GM19351 (cell line): ENCODE results near the gene TOX2.

Source experiments
- ATAC-seq: cut with Tn5 transposase; IDR thresholded peaks from one replicate; pipeline ENCODE4 v1.9.1; 2021; ENCODE audit warnings: mild to moderate bottlenecking, moderate library complexity; ENCODE audit not compliant: unreplicated experiment

The TOX2 gene

DNA sequence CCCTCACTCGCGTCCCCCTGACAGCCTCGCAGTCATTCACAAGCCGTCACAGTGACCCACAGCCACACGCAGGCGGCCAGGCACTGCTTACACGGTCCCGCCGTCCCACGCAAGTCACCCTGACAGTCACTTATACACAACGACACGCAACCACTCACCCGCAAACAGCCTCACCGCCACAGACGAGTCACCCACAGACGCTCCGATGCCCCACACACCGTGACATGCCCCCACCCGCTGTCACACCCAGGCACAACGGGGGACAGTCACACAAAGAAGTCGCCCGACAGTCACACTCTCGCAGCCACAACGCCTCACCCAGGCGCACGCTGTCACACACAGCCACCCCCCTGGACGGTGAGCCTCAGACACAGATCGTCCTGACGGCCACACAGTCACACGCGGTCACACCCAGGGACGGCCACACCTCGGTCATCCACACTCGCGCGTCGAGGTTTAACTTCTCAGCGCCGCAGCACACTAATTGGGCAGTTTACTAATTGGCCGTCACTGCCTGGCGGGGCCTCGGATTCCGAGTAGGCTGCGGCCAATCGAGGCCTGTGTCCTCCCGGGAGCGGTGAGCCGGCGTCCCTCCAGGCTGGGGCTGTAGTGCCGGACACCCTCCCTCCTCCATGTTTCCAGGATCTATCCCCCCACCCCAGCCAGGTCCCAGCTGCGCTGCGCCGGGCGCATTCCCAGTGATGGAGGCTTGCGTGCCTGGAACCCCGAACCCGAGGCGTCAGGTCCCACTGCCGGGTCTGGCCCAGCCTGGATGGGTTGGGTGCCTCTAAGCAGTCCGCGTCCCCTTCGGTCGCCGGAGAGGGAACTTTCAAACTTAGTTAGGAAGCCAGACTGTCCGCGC lies 790 bp downstream of the TOX2 start:
- ATAC-seq, result peak; percentile 25

DNA sequence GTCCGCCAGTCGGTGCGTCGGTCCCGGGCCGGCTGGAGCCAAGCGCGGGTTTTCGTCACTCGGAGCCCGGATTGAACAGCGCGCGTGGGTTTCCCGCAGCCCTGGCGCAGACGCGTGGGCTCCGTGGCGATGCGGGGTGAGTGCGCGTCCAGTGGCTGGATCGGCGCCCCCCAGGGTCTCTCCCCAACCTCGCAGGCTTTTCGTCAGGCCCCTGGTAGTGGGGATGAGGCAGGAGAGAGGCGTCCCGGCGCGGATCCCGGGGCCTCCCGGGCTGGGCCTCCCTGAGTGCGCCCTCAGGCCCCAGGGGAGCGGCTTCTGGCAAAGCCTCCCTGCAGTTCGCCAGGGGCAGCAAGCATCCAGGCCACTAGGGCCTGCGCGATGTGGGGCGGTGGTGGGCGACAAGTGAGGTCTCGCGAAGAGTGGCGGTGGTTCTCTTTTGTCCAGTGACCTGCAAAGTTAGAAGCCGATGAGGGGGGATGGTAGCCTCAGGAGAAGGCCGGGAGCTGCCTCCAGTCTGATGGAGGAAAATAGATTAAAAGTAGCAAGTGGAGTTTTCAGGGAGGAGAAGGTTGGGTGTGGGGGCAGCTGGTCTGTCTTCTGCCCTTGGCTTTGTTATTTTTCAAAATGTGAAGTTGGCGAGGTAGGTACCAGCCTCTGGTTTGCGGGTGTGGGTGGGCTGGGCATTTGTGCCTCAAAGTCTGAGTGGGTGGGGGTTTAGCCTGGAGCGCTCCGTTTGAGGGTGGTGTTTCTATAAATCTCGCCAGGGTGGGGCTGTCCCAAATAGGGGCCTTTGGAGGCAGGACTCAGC lies 1.6 kb downstream of the TOX2 start:
- no peak for ATAC-seq

DNA sequence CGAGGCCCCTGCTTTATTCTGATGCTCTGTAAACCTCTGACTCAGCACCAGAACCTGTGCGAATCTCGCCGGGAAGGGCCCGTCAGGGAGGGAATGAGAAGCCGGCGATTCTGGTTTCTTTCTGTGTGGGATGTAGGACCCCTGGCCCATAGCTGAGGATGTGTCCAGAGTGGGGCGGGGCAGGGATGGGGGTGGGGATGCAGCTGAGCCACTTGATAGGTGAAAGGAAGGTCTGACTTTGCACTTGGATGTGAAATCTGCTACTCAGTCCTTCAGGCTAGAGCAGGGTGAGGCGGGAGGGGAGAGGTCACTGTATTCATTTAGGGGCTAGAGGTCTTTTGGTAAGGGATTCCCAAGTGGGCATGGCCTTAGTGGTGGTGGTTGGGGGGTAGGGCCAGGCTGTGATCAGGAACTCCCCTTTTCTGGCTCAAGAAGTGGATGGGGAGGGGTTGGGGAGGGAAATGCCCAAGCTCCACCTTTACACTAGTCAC lies 2.3 kb downstream of the TOX2 start:
- ATAC-seq, result no peak

DNA sequence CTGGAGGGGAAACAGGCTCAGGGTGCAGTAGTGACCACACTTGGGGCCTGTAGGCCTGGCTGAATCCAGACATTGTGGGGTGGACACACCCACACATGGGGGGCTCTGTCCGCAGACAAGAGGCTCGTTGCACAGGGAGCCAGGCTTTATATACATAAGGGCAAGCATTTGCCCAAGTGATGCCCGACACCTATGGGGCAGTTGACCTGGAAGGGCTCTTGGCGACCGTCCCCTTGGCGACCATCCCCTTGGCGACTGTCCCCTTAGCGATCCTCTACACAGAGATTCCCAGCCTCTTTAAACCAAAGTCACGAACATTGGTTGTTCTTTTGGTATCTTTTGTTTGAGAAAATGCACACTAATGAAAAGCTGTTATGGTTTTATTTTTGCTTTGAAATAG lies 2.7 kb downstream of the TOX2 start:
- no peak for ATAC-seq

DNA sequence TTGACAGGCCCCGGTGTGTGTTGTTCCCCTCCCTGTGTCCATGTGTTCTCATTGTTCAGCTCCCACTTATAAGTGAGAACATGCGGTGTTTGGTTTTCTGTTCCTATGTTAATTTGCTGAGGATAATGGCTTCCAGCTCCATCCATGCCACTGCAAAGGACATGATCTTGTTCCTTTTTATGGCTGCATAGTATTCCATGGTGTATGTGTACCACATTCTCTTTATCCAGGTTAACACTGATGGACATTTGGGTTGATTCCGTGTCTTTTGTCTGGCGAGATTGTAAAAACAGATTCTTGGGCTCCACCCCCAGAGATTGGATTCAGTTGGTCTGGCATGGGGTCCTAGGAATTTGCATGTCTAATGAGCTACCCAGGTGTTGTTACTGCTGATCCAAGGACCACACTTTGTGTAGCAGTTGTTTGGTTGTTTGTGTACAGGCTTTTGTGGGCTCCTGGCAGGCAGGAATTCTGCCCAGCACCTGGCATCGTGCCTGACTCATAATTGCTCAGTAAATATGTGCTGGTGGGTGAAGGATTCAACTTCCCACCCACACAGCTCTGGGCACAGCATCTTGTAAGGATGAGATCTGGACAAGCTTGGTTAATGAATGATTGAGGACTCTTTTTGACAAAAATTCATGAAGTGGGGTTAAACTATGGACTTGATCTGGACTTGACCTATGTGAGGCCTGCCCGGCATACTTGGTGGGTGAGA lies 5.2 kb downstream of the TOX2 start:
- ATAC-seq, result no peak

DNA sequence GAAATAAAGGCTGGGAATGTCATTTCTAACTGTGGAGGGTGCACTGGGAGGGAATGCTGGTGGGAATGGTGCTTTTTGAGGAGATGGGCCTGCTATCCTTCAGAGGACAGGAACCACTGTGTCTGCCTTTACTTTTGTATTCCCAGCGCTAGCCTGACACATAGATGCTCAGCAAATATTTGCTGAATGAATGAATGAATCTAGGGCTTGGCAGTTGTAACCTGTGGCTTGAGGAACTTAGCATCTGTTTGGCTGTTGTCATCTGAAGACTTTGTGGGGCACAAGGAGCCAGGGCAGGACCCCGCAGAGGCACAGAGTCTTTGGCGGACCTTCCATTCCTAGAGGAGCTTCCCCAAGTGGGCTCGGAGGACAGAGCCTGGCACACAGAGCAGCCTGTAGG lies 6.1 kb downstream of the TOX2 start:
- ATAC-seq, result no peak

DNA sequence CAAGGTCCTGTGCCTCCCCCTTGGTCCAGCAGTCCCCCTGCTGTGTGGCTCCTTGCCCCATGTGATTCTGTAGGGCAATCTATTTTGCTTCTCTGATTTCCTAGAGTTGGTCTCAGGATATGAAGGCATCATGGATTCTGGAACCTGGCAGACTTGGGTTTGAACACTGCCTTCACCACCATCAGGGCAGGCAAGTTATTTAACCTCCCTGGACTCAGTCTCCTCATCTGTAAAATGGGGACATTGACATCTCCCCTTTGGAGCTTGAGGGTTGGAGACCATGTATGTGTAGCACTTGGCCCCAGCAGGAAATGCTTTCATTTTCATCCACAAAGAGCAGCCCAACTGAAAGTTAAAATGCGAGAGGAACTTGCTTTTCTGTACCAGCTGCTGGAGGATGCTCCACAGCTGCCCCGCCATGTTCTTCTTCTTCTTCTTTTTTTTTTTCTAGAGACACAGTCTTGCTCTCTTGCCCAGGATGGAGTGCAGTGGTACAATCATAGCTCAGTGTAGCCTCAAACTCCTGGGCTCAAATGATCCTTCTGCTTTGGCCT lies 6.7 kb downstream of the TOX2 start:
- no peak for ATAC-seq

DNA sequence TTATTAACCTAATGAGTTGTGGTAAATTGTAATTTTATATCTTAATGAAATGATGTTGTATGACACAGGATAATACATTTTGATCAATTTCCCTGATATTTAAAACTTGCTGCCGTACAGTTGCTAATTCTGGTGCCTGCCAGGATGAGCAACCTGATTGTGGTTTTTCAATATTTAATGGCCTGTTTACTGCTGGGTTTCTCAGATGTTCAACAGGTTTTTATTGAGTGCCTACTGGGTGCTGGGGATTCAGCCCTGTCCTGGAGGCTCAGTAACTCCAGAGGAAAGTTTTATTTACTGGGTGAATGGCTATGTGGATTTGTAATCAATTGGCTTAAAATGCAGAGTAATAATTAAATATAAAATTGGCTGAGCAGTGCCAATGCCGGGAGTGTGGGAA lies 8.0 kb downstream of the TOX2 start:
- no peak for ATAC-seq

DNA sequence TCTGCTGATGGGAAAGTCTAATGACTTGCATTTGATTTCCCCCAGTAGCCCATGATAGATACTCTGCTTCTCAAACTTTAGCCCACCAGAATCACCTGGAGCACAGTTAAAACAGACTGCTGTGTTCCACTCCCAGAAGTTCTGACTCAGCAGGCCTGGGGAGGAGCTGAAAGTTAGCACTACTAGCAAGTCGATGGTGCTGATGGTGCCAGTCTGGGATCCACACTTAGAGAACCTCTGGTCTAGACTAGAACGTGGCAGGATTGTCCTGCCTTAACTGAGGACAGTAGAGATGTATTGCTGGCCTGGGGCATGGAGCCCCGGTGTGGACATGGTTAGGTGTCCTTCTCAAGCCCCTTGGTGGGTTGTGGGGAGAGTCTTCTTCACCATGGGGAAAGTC lies 8.7 kb downstream of the TOX2 start:
- ATAC-seq, result no peak

DNA sequence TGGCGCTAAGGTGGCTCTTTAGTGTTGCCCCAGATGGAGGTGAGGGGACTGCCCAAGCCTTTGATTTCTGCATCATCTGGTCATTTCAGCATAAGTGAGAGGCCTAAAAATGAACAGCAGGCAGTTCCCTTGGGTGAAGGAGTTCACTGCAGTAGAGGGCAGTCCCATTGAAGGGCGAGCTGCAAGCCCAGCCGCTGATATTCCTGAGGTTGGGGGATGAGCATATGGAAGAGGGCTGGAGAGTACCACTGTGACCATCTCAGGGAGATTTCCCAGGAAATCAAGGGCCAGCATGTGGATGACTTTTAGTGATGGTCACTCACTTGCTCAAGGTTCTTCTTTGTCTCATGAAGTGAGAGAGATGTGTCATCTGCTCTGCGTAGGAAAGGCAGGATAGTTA lies 9.3 kb downstream of the TOX2 start:
- no peak for ATAC-seq

DNA sequence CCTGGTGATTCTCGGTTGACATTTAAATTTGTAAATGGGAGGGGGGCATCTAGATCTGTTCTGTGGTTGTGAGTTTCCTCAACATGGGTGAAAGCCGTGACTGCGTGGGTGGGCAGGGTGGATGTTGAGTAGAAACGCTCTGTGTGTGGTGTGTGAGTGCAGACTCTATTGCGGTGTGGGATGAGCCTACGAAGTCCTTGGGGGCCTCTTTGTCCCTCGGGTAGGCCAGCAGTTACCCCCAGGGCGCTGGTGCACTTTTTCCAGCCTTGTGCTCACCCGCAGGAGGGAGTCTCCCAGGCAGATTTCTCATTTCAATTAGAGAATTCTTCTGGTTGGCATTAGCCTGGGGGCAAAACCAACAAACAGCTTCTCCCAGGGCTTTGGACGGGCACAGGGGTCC lies 10.6 kb downstream of the TOX2 start:
- ATAC-seq, result peak; percentile 64

DNA sequence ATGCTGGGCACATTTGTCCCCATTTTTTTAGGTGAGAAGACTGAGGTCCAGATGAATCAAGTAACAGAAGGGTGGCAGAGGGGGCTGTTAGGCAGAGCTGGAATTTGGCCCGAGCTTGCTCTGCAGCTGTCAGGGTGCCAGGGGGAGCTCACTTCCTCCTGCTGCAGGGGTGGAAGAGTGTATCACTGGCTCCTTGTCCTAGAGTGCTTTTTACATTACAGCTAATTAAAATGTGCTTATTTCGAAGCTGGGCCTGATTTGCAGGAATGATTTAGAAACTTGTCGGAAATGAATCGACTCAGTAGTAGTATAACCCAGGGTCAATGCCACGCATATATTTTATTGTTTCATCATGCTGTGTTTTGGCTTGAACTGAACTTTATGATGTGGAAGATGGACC lies 11.1 kb downstream of the TOX2 start:
- no peak for ATAC-seq

DNA sequence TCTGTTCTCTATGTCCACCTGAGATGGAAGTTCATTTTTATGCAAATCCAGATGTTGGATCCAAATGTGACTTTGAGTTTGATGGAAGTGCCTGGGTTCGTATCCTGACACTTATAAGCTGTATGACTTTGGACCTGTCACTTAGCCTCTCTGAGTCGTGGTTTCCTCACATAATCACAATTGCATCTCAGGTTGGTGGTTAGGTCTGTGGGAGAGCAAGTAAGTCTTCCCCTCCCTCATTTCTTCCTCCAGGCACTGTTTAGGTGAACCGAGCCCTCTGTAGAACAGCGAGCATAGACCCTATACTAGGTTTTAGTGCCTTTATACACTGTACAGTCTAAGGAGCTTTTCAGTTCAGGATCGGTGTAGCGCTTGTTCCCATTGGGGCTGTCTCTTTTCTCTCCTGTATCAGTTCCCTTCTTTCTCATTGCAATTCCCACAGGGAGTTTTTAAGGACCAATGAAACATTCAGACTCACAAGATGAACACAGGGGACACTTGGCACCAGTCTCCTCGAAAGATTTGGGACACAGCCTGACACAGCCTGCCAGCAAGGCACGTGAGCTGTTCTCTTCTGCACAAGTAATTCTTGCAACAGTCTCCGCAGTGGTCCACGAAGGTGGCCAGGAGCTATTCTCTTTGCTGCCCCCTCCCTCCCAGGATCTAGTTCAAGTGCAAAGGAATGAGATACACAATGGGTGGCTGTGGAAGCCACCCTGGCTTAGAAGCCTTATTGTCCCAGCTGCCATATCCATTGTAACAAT lies 11.8 kb downstream of the TOX2 start:
- ATAC-seq, result no peak

DNA sequence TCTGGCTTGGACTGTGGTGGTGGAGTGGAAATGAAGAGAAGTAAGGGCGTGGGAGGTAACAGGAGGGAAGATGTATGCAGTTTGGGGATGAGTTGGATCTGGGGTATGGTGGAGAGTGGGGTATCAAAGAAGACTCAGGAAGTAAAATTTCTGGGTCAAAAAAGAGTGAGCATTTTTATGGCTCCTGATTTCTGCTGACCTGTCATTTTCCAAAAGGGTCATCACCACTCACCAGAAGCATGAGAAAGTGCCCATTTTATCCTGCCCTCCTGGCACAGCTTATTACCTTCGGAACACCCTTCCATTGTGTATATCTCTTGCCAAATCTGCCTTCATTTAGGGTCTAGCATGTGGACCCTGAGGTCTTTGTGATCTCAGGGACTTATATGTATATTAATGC lies 17.3 kb downstream of the TOX2 start:
- no peak for ATAC-seq

DNA sequence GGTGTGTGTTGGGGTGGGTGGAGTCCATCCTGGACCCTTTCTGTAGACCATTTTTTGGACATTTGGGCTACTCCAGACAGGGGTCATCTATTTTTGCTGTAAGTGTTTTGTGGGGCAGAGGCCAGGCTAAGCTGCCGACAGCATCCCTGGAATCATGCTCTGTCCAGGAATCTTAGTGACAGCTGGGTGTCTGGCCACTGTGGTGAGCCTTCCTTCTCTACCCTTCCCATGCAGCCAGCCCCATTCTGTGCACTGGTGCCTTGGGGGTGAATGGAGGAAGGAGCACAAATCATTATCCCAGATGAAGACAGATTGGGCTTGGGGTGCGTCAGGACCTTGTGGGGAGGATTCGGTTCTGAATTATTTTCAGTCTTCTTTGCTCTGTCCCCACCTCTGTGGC lies 20.2 kb downstream of the TOX2 start:
- ATAC-seq, result no peak

DNA sequence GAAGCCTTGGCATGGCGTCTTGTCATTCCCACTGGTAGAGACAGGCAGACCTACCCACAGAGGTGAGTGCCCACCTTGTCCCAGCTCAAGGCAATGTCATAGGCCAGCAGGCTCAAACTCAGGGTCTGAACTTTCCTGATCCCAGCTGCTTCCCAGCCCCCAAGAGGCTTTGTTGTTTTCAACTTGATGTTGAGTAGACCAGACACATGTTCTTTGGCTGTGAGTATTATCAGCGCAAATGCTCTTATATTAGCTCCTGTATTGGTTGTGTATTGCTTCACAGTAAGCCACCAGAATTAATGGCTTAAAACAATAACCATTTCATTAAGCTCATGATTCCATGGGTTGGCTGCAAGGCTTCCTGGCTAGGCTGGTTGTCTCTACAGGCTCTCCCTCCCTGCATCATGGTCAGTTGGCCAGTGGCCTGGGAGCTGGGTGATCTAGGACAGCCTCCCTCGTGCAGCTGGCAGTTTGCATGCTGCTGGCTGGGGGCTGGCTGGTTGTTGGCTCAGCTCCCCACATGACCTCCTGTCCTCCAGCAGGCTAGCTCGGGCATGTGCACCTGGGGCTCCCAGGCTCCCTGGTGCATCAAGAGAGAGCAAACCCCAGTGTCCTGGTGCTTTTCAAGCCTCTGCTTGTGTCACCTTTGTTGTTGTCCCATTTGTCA lies 21.6 kb downstream of the TOX2 start:
- ATAC-seq, result no peak

DNA sequence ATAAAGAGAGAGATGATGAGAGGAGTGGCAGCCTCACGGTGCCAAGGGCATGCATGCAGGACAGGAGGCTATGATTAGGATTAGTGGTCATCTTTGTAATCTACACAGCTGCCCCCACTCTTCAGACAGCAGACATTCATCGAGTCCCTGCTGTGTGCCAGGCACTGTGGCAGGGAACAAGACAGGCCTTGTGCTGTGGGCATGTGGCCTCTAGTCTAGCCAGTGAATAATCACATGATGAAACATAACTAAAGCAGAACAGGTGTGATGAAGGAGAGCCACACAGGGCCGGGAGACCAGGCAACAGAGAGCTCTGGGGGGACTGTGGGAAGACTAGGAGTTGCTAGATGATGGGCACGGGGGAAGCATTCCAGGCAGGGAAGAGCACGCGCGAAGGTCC lies 22.2 kb downstream of the TOX2 start:
- no peak for ATAC-seq

DNA sequence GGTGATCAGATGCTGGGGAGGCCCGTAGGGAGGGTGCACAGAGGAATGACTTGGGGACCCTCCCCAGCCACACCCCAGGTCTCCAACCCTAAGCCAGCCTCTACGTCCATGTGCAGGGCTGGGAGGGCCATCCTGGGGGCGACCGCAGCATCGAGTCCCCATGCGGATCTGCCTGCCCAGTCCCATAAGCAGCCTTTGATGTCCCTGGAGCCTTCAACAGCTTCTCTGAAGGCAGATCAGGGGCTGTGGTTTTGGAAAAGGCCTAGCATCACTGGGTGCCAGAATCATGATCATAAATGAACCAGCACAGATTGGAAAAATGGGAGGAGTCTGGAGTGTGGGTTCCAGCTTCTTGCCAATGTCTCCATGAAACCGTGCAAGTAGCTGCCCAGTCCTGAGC lies 22.9 kb downstream of the TOX2 start:
- ATAC-seq, result no peak

DNA sequence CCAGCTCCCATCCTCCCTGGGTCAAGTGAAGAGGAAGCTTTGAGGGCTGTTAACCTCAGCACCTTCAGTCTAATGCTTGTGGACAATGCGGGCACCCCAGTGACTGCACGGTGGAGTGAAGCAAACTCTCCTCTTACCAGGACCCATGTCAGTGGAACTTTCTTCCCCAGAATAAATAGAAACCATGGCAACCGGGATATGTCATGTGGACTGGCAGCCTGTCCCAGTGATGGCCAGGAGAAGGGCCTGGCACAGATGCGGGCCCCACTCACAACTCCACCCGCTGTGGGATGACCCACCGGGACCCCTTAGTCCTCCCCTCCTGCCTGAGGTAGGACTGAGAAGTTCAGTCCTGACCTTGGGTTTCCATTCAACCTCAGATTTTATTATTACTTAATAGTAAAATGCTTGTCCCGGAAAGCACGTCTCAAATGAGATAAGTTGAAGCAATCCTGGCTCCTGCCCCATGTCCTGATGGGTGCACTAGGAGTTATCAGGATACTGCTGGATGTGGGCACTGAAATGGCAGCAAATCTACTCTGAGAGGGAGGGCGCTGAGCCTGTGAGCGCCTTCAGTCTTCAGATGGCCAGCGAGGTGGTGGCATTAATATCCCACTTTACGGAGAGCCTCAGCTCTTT lies 23.5 kb downstream of the TOX2 start:
- ATAC-seq, result no peak
